Heart left ventricle (tissue), 13 donors: ENCODE data around the gene SPTB.

Experiments used
- POLR2A ChIP-seq, 2 donors: fragments of 450-650 bp; IDR thresholded peaks; one replicate each; pipeline ENCODE4 v1.6.1; 2017; ENCODE audit warnings: antibody characterized with exemption in 2 of 2, mild to moderate bottlenecking in 2 of 2, moderate library complexity in 2 of 2
- TF ChIP-seq, protein P1 (sequence below), 12 donors: fragments of 200-600 bp; sonication (generic) in 4 of 12; IDR thresholded peaks; one replicate each; pipeline versions ENCODE4 v1.5.0 to v1.8.0; 2018 to 2022; ENCODE audit warnings: antibody characterized with exemption in 12 of 12, mild to moderate bottlenecking in 5 of 12
- donor health status: ischemic (EF 13 %, LVEDD 7.1; RV severe dilation, severe dysfunction).
- donor health status: DM: no; HTN: yes; CAD: no.
- donor health status: DM: no; HTN: no; CAD: no.
- donor health status: ischemic (EF 25% LVEDD 6.9; RV normal size, moderate dysfunction).
- donor health status: ischemic (EF 25% LVEDD 5.7; RV mildly dilated, moderate dysfunction).
- donor health status: ischemic (EF 35%, LVEDD 5.7; RV mildly dilated, moderate dysfunction).
- donor health status: nonischemic (EF 11% LVEDD 7.7; RV severe dilation, severe dysfunction).
- donor health status: DM: yes; HTN: yes; CAD: no.
- donor health status: PGD.
- donor health status: ischemic (EF 29% LVEDD 5.4; RV normal size, mild dysfunction).
- donor health status: nonischemic (EF 23%, LVEDD 6.1; RV moderate dilation, normal function).

DNA sequence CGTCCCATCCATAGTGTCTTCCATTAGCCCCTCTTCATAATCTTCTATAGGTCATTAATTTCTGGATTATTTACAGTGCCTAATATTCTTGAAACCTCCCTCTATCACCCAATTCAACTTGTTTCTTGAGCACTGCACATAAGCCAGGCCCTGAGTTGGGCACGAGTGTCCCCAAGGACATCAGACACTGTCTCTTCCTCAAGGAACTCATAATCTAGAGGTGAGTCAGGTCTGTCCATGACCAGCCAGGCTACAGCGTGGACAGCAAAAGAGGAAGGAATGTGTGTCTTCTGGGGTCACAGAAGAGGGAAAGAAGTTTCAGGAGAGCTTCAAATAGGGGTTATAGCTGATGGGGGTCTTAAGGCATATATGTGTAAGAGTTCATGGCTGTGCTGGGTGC lies 12.5 kb downstream of the SPTB start:
- no peak for TF ChIP-seq POLR2A (IDR thresholded peaks at IDR 0.05)
- TF ChIP-seq, protein P1, sequence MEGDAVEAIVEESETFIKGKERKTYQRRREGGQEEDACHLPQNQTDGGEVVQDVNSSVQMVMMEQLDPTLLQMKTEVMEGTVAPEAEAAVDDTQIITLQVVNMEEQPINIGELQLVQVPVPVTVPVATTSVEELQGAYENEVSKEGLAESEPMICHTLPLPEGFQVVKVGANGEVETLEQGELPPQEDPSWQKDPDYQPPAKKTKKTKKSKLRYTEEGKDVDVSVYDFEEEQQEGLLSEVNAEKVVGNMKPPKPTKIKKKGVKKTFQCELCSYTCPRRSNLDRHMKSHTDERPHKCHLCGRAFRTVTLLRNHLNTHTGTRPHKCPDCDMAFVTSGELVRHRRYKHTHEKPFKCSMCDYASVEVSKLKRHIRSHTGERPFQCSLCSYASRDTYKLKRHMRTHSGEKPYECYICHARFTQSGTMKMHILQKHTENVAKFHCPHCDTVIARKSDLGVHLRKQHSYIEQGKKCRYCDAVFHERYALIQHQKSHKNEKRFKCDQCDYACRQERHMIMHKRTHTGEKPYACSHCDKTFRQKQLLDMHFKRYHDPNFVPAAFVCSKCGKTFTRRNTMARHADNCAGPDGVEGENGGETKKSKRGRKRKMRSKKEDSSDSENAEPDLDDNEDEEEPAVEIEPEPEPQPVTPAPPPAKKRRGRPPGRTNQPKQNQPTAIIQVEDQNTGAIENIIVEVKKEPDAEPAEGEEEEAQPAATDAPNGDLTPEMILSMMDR (IDR thresholded peaks at IDR 0.05) = no peak
